ENCODE measurements around the gene DPEP1.

GRCh38 chr16:89569506-89570341 lies 43.7 kb upstream of the DPEP1 start:
- TF ChIP-seq POLR2A (IDR thresholded peaks at IDR 0.05; ENCODE audit: low read depth, low read length): no peak
- TF ChIP-seq TAF1 (IDR thresholded peaks at IDR 0.05; ENCODE audit: borderline replicate concordance, low read depth, low read length): no peak
- no peak for TF ChIP-seq POLR2AphosphoS5 (IDR thresholded peaks at IDR 0.05; ENCODE audit: low read depth, low read length)
